RWPE1 (cell line): ENCODE measurements around the gene SCP2.

Experiments used
- CTCF ChIA-PET: fragments of 350-600 bp; sonication (Branson Sonifier 250); formaldehyde crosslinking; extraction: SDS; loops from one replicate; lab custom pipeline; 2021; lab: Yijun Ruan, JAX
- POLR2A ChIA-PET: fragments of 400-600 bp; formaldehyde crosslinking; extraction: SDS; loops from one replicate; lab custom pipeline; 2020; ENCODE audit warnings: antibody characterized with exemption; ENCODE audit not compliant: low non-redundant PET; lab: Yijun Ruan, JAX
- DNase-seq: peaks from one replicate; pipeline ENCODE4 v3.0.0; 2012; ENCODE audit warnings: low spot score
- H3K27ac ChIP-seq: fragments of 450-650 bp; 2 replicates; pipeline ENCODE4 v1.5.1; 2017
- TF ChIP-seq, protein P1 (sequence below): fragments of 450-650 bp; conservative IDR thresholded peaks from 2 replicates; pipeline ENCODE4 v1.5.1; 2017; ENCODE audit warnings: low read depth, mild to moderate bottlenecking

Gene SCP2

GRCh38 chr1:52907068-52907811, 19.8 kb upstream of the SCP2 start:
- TF ChIP-seq, protein P1, sequence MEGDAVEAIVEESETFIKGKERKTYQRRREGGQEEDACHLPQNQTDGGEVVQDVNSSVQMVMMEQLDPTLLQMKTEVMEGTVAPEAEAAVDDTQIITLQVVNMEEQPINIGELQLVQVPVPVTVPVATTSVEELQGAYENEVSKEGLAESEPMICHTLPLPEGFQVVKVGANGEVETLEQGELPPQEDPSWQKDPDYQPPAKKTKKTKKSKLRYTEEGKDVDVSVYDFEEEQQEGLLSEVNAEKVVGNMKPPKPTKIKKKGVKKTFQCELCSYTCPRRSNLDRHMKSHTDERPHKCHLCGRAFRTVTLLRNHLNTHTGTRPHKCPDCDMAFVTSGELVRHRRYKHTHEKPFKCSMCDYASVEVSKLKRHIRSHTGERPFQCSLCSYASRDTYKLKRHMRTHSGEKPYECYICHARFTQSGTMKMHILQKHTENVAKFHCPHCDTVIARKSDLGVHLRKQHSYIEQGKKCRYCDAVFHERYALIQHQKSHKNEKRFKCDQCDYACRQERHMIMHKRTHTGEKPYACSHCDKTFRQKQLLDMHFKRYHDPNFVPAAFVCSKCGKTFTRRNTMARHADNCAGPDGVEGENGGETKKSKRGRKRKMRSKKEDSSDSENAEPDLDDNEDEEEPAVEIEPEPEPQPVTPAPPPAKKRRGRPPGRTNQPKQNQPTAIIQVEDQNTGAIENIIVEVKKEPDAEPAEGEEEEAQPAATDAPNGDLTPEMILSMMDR: no peak
- DNase-seq: peak; percentile 41
- H3K27ac ChIP-seq: no peak overlapping the region
- ChIA-PET CTCF (interaction anchor here (0.7 kb wide), 3 partner anchors 15 to 81 kb away, joined by 3 to 5 read pairs (median 4); partner anchors contain the start of gene ECHDC2), POLR2A (no interaction called here)

DNA sequence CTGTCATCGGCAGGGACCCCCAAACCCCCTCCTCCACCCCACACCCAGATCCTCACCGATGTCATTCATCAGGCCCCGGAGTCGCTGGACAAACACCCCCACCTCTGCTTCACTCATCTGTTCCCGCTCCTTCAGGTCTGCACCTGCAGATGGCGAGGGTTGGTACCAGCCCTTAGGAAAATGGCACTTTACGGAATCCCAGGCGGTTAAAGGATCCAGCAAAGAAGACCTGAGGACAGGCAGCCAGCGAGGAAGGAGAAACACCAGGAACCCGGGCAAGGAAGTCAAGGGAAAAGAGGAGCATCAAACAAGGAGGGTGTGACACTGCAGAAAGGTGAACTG, 19.3 kb upstream of the SCP2 start:
- POLR2A ChIA-PET: no interaction called here
- no peak for DNase-seq
- CTCF ChIA-PET: no interaction called here
- TF ChIP-seq, protein P1: no peak
- H3K27ac ChIP-seq: no peak overlapping the region

- ChIA-PET CTCF (no interaction called here), POLR2A (interaction anchor here (0.5 kb wide), 1 partner anchor 1296 kb away, joined by 3 read pairs; no protein-coding TSS in a partner anchor)
- no peak for DNase-seq
- TF ChIP-seq, protein P1: no peak
- no peak overlapping the region for H3K27ac ChIP-seq
Measured at GRCh38 chr1:52911541-52911940, 15.5 kb upstream of the SCP2 start.

DNA sequence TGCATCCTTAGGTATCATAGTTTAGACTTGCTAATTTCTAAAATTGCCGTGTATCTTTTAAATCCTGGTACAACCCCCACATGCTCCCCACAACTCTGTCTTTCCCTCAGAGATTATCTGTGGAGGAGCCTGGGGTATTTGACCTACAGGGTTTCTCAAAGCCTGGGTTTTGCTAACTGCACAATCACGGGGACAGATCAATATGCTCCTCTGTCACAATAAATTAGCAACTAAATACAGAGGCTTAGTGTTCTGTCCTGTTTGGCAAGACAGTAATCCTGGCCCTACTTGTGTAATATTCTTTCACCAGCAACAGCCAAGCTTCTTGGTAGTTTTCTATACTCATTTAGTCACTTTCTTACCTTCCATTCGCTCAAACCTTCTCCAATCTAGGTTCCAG, 14.1 kb upstream of the SCP2 start:
- H3K27ac ChIP-seq: no peak overlapping the region
- ChIA-PET CTCF (no interaction called here), POLR2A (no interaction called here)
- TF ChIP-seq, protein P1: no peak
- no peak for DNase-seq

GRCh38 chr1:52913537-52913936, 13.5 kb upstream of the SCP2 start:
- no peak for DNase-seq
- no peak overlapping the region for H3K27ac ChIP-seq
- TF ChIP-seq, protein P1: no peak
- ChIA-PET POLR2A (no interaction called here), CTCF (no interaction called here)

GRCh38 chr1:52914463-52914862, 12.6 kb upstream of the SCP2 start:
- ChIA-PET CTCF (interaction anchor here (0.6 kb wide), 1 partner anchor 72 kb away, joined by 3 read pairs; no protein-coding TSS in a partner anchor), POLR2A (interaction anchor here (0.6 kb wide), 1 partner anchor 25 kb away, joined by 3 read pairs; no protein-coding TSS in a partner anchor)
- no peak overlapping the region for H3K27ac ChIP-seq
- TF ChIP-seq, protein P1: no peak
- DNase-seq: no peak
